ENCODE results near the gene ALPP.
"Not testable (repeated sequence)": the region's sequence is repeated elsewhere in the genome, so short reads cannot be mapped to it uniquely, and the experiment has no call there.

Gene ALPP

DNA sequence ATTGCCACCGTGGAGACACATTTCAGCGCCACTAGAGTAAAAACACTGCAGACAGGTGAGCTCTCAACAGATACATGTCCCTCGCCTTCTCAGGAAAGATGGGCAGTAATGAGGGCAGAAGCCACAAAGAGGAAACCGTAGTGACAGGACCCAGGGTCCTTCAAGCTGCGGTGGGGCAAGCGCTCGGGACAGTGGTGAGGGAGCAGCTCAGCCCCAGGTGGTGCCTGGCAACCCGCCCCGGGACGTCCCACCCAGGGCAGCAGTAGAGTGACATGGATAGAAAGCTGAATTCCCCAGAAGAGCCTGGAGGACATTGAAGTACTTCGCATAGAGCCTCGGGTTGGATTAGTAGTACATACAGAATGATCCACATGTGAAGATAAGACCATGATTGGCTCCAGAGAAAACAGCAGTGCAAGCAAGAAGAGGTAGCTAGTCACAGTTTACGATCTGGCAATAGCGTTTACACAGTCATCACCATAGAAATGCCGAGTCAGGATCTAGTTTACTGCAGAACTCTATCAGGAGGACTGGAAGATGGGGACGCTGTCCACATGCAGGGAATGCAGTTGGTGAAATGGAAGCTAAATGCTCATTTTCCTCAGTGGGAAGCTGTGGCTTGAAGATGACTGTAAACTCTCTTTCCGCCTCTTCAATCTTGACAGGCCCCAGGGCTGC, 37.4 kb upstream of the ALPP start:
- DNase-seq (ENCODE audit: low read depth in 2 of 2) = no peak

GRCh38 chr2:232341739-232342126, 36.8 kb upstream of the ALPP start:
- no peak for DNase-seq (ENCODE audit: low read depth in 2 of 2)

DNA sequence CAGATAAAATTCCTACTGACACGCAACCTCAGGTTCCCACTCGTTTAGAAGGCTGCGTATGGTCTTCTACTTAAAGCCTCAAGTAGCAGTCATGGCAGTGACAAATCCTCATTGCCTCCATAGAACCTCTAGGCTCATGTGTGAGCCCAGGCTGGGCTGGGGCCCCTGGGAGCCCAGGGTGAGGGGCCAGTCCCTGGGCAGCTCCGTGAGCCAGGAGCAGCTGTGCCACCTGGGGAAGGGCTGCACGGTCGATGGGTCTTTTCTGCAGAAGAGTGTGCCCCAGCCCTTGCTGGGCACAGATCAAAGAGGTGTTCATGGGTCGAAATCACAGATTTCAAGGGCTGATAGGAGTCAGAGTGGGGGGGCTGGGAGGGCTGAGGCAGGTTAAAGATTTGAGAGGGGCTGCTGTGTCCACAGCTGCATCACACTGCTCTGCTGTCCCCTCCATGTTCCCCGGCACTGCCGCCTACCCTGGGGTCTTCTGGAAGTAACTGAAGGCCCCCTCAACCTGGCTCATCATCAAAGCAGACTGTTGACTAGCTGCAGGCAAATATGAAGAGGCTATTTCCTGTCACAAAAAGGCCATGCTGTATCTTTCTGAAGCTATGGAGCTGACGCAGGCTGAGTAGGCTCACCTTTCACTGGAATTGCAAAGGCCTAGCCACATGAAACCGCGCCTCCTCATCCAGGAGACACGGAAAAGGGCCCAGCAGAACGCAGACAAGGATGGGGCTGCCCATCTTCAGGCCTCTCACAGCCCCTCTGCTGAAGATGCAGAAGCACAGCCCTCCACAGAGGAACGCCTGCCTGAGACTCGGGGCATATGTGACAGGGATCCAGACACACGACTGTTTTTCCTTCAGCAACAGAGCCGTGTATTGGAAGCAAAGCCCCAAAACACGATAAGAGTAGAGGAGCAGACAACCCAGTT, 35.7 kb upstream of the ALPP start:
- no peak for DNase-seq (ENCODE audit: low read depth in 2 of 2)

- DNase-seq (ENCODE audit: low read depth in 2 of 2) = no peak
Measured at GRCh38 chr2:232343821-232344220, 34.7 kb upstream of the ALPP start.

GRCh38 chr2:232345251-232345650, 33.3 kb upstream of the ALPP start:
- DNase-seq (ENCODE audit: low read depth in 2 of 2) = no peak

GRCh38 chr2:232347369-232347768, 31.2 kb upstream of the ALPP start:
- no peak for DNase-seq (ENCODE audit: low read depth in 2 of 2)

DNA sequence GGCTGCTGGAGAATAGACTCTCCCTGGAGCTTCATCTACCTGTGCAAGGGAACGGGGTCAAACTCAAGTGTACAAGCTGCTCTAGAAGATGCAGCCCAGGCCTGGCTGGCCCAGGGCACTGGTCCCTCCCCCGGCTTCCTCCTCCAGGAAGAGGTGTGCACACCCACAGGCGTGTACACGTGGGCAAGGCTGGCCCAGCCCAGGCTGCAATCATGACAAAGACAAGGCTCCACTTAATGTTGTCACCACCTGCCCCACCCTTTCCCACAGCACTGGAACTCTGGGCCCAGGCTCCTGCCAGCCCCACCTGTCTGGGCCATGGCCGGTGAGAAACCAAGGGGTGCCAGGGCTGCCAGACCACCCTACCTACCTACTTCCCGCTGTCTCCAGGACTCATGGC, 29.6 kb upstream of the ALPP start:
- no peak for DNase-seq (ENCODE audit: low read depth in 2 of 2)

DNA sequence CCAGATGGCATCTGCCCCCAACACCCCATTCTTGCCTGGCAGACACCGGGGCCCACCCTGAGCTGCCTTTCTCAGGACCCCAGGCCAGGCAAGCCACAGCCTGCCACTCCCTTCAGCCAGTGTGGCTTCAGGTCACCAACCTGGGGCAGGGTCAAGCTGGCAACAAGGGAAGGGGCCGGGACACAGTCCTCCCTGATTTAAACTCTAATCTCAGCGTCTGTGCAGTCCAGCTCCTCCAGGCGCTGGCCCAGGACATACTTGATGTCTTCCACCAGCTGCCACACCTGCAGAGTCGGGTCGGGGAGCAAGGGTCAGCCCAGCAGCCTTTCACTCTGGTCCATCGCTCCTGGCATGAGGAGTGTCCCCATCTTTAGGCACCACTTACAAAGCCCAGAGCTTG, 29.0 kb upstream of the ALPP start:
- DNase-seq (ENCODE audit: low read depth in 2 of 2) = no peak

DNA sequence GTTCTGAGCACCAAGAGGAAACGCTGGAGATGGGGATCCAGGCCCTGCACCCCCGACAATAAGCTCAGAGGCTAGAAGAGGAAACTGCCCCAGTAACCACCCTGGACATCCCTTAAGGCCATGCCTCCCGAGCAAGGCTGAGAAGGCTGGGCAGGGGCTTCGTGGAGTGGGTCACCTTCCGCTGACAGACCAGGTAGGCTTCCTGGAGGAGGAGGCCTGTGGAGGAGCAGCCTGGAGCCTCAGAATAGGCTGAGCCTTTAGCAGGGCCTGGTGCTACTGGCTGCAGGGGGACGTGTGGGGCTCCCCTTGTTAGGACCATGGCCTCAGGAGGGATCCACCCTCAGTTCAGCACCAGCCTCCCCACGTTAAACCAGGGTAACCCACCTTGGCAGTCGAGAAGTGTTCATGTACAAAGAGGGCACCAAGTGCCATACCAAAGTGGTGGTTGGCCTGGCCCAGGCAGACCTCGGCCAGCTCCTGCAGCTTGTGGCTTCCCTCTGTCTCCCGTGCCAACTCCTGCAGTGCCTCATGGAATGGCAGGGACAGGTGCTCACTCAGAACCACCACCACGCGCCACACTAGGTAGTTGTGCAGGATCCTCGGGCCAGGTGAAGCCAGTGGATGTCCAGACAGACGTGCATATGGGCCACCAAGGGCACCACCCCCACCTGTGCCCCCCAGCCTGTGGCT, 28.5 kb upstream of the ALPP start:
- no peak for DNase-seq (ENCODE audit: low read depth in 2 of 2)

GRCh38 chr2:232350804-232351685, 27.5 kb upstream of the ALPP start:
- DNase-seq (ENCODE audit: low read depth in 2 of 2) = no peak

- DNase-seq (ENCODE audit: low read depth in 2 of 2) = no peak
Measured at GRCh38 chr2:232351686-232352510, 26.7 kb upstream of the ALPP start.

- no peak for DNase-seq (ENCODE audit: low read depth in 2 of 2)
Measured at GRCh38 chr2:232352511-232353091, 25.9 kb upstream of the ALPP start.

DNA sequence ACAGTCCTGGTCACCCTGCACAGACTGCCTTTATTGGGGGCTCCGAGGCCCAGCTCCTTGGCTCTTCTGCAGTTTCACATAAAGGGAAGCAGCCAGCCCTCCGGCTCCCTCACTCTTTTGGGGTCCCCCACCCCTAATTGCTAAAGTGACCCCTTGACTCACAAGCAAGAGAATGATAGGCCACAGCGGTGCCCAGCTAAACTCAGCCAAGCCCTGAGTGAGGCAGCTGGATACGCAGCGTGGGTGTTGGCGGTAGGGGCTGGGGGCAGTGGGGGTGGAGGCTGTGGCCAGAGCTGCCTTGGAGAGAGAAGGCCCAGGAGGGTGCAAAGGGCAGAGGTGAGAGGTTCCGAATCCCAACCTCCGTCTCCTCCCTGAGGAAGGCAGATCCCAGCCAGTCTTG, 25.5 kb upstream of the ALPP start:
- DNase-seq (ENCODE audit: low read depth in 2 of 2) = no peak

- DNase-seq (ENCODE audit: low read depth in 2 of 2) = no peak
Measured at GRCh38 chr2:232353660-232354059, 24.9 kb upstream of the ALPP start.

DNA sequence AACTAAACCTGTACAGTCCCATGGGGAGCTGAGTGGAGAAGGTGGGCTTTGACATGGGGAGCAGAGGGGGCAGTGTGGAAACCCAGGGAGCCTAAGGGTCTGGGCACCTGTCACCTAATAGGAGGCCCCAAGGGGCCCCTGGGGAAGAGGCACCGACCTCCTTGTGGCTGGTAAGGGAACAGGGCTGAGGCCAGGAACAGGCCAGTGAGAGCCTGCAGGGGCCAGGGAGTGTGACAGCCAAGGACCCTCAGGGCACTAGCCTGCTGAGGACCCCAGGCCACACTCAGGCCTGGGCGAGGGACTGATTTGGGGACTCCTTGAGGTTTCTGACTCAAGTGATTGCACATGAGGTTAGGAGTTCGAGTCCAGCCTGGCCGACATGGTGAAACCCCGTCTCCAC, 24.5 kb upstream of the ALPP start:
- DNase-seq (ENCODE audit: low read depth in 2 of 2) = no peak

- DNase-seq (ENCODE audit: low read depth in 2 of 2) = no peak
Measured at GRCh38 chr2:232361646-232362045, 16.9 kb upstream of the ALPP start.

DNA sequence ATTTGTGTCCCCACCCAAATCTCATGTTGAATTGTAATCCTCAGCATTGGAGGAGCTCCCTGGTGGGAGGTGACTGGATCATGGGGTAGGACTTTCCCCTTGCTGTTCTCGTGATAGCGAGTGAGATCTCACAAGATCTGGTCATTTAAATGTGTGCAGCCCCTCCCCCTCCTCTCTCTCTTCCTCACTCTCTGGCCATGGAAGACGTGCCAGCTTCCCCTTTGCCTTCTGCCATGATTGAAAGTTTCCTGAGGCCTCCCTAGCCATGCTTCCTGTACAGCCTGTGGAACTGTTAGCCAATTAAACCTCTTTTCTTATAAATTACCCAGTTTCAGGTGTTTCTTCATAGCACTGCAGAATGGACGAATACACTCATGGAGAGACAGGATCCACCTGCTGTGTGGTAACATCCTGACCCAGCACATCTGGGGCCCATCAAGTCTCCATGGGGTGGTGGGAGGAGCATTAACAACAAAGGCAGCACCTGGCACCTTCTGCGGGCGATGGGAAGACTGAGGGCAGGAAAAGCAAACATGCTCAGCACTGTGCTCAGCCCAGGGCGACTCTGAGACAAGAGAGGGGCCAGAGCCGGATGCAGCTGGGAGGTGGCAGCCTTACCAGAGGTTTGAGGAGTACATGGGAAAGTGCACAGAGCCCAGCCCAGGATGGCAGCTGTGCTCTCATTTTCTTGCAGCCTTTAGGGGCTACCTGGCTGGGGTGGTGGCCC, 16.2 kb upstream of the ALPP start:
- no peak for DNase-seq (ENCODE audit: low read depth in 2 of 2)

DNA sequence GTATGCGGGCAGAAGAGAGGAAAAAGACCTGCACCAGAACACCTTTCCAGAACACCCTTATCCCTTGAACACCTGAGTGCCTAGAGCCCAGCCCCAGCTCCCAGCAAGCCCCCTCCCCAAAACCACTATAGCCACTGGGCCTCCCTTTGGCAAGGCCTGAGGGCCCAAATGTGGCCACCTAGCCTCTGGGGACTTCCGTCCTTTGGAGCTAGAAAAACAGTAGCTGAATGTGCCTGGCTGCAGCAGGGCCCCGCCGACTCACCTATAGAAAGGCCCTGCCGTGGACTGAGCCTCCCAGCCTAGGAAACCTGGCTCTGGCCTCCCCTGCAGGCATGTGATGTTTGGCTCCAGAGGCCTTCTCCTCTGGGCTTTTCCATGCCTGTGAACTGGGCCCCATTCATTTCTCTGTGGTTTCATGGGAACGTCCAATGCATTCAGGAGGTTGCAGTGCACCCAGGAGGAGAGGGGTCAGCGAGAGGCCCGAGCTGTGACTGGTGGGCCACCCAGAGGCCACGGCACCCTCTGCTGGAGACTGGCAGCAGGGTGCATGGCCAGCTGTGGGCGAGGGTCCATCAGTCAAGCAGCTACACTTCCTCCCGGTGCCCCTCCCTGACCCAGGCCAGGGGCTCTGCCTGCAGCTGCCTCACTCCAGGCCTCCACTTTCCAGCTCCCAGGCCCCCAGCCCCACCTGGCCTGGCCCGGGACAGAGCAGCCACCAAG, 15.3 kb upstream of the ALPP start:
- DNase-seq (ENCODE audit: low read depth in 2 of 2) = not testable (repeated sequence)

All from stimulated activated CD8-positive, alpha-beta memory T cell treated with anti-CD3 and anti-CD28 coated beads, Interleukin-7, amount 100 ng/mL, for 4 hours (primary cell).